Astrocyte of the hippocampus (primary cell): ENCODE results near the gene DONSON.
A peak's percentile ranks its signal among the peaks of the same experiment; 100 is the strongest.
"Not testable (repeated sequence)": the region's sequence is repeated elsewhere in the genome, so short reads cannot be mapped to it uniquely, and the experiment has no call there.

ENCODE experiments used
- DNase-seq: peaks from one replicate; pipeline ENCODE4 v3.0.0; 2011; ENCODE audit warnings: low read depth, low spot score

DONSON gene, protein sequence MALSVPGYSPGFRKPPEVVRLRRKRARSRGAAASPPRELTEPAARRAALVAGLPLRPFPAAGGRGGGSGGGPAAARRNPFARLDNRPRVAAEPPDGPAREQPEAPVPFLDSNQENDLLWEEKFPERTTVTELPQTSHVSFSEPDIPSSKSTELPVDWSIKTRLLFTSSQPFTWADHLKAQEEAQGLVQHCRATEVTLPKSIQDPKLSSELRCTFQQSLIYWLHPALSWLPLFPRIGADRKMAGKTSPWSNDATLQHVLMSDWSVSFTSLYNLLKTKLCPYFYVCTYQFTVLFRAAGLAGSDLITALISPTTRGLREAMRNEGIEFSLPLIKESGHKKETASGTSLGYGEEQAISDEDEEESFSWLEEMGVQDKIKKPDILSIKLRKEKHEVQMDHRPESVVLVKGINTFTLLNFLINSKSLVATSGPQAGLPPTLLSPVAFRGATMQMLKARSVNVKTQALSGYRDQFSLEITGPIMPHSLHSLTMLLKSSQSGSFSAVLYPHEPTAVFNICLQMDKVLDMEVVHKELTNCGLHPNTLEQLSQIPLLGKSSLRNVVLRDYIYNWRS

DNA sequence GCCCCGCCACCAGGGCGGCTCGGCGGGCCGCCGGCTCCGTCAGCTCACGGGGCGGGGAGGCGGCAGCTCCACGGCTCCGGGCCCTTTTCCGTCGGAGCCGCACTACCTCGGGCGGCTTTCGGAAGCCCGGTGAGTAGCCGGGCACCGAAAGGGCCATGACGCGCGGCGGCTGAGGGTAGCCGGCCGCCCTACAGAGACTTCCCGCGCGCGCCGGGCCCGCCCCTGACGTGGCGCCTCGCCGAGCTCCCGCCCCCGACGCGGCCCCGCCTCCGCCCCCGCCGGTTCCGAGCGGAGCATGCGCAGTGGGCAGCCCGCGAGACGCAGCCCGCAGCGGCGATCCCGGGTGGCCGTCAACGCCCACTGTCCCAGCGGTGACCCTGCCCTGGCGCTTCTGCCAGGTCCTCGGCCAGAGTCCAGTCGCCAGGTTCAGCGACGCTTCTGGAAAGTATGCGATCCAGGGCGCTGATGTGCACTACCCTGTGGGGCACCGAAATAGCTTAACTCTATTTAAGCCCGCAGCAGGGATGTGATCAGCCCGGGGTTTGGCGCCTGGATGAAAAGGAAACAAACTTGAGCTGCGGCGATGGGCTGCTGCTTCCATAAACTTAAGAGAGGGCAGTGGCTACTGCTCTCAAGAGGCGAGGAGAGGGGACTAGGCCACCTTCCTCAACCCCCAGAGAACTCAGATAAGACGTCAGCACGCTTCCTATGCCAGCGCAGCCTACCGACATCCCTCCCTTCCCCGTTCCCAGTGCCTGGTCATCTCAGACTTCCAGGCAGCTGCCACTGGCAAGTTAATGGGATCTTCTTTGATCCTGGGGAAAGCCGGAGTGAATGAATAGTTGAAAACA lies at the start of gene DONSON:
Gene DONSON (minus strand): TSS at position 200 of the 851 bp plus-strand sequence. CDS start 43 bp downstream, at position 157.
- DNase-seq, result peak; percentile 96

- DNase-seq, result no peak
These were observed 45.8 kb upstream of the DONSON start for GRCh38 chr21:33634254-33634653.

- not testable (repeated sequence) for DNase-seq
These were observed 37.7 kb upstream of the DONSON start for GRCh38 chr21:33626151-33626550.

- no peak for DNase-seq
These were observed 33.8 kb upstream of the DONSON start for GRCh38 chr21:33622253-33622652.

- no peak for DNase-seq
These were observed 31.2 kb upstream of the DONSON start for GRCh38 chr21:33619726-33620125.

DNA sequence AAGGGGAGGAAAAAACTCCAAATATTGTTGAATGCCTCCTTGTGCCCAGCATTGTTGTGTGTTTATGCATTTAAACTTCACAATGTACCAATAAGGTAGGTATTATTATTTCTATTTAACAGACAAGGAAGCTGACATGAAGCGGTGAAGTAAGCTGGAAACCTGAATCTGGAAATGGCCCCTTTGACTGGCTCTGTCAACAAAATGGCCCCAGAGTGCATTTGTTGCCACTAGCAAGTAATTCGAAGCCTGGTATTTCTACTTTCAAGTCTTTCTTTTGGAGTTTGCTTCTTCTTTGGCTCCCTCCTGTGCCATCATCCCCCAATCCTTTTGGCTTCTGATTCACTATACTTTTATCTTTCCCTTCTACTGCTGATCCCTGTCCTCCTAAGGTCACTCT lies 29.9 kb upstream of the DONSON start:
- no peak for DNase-seq

DNA sequence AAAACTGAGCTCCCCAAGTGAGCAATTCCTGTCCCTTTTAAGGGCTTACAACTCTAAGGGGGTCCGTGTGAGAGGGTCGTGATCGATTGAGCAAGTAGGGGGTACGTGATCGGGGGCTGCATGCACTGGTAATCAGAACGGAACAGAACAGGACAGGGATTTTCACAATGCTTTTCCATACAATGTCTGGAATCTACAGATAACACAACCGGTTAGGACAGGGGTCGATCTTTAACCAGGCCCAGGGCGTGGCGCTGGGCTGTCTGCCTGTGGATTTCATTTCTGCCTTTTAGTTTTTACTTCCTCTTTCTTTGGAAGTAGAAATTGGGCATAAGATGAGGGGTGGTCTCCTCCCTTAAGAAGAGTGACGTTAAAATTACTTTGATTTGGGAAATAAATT lies 29.1 kb upstream of the DONSON start:
- DNase-seq, result not testable (repeated sequence)

DNA sequence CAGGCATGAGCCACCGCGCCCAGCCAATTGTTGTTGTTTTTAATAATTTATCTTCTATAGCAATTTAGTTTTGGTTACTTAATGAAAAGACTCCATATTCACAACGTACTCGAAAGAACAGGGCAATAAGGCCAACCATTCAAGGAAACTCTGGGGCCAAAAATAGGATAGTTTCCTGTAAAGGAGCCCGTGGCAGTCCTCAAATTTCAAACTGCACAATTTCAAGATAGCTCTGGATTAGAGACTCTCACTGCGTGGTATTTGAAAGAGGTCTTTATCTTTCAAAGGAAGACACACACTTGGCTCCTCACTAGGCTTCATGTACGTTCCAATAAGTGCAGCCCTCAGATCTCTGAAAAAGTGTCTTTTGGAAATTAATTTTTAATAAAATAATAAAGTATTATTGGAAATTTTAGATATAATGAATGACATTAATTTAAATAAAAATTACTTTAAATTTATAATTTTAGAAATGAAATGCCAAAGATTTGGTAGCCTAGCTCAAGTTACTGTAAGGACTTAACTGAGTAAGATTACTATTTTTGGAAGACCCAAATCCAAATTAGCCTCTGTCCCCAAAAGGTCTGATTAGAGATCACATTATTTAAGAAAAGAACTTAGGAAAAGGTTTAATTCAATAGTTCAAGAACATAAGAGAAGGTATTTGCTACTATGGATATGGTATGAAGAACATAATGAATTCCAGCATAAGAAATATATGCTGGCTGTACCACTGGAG lies 22.7 kb upstream of the DONSON start:
- DNase-seq, result no peak

- DNase-seq, result no peak
These were observed 20.1 kb upstream of the DONSON start for GRCh38 chr21:33608559-33608958.

DNA sequence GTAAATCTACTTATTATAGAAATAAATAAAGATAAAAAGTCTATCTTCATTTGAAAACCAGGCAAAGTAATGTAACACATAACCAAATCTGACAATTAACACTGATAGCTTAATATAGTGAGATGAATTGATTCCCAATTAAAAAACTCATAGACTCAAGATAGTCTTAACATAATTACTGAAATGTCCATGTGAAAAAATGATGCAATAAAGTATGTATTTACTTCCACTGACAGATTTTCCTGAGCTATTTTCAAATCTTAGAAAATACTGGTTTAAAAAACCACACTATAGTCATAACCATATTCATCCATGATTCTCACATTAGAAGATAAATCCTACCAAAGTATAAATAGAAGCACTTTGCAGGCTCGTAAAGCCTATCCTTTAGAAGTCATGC lies 9.6 kb upstream of the DONSON start:
- DNase-seq, result no peak

GRCh38 chr21:33587792-33588484 lies 546 bp downstream of the DONSON start:
- DNase-seq, result peak; percentile 58

DNA sequence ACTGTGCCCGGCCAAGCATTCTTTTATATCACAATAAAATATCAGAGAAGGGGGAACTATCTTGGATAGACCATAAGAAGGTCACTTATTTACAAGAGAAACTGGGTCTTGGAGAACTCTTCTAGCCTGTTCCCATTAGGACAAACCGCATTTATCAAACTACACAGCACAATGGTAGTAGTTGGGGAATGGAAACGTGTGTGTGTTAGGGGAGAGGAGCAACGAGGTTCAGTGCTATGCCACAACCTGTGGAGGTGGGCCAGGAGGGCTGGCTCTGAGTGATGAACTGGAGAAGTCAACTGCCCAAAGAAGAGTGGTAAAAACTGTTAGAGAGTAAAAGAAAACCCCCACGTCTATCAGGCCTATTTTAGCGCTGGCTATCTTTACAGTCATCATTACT lies 1.6 kb downstream of the DONSON start:
- DNase-seq, result no peak

DNA sequence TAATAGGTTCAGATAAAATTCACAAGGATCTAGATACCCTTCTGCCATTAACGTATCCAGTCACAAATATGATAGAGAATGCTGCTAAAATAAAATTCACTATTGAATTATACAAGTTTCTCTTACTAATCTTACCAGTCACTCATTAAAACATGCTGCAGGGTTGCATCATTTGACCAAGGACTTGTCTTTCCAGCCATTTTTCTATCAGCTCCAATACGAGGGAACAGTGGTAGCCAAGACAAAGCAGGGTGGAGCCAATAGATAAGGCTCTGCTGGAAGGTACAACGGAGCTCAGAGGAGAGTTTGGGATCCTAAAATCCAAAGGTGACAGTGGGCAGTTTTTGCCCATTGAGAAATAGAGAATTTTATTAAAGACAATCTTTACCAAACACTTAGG lies 4.0 kb downstream of the DONSON start:
- DNase-seq, result no peak

DNA sequence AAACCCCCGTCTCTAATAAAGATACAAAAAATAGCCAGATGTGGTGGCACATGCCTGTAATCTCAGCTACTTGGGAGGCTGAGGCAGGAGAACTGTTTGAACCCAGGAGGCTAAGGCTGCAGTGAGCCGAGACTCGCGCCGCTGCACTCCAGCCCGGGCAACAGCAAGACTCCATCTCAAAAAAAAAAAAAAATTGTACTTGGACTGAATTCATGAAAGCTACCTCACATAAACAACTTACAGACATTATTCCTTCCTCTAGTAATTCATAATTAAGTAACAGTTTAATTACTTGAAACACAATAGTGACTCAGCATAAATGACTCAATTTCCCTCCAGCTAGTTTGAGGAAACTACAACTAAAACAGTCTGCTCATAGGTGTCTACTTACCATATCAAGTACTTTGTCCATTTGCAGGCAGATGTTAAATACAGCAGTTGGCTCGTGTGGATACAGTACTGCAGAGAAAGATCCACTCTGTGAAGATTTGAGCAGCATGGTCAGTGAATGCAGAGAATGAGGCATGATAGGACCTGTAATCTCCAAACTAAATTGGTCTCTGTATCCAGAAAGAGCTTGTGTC lies 9.4 kb downstream of the DONSON start:
- no peak for DNase-seq

GRCh38 chr21:33578214-33578613 lies 10.3 kb downstream of the DONSON start:
- DNase-seq, result peak; percentile 17

GRCh38 chr21:33576741-33577141 lies 11.7 kb downstream of the DONSON start:
- DNase-seq, result not testable (repeated sequence)

- DNase-seq, result no peak
These were observed 16.1 kb downstream of the DONSON start for GRCh38 chr21:33572350-33572749.

- DNase-seq, result peak; percentile 14
These were observed 18.5 kb downstream of the DONSON start for GRCh38 chr21:33569991-33570390.

DNA sequence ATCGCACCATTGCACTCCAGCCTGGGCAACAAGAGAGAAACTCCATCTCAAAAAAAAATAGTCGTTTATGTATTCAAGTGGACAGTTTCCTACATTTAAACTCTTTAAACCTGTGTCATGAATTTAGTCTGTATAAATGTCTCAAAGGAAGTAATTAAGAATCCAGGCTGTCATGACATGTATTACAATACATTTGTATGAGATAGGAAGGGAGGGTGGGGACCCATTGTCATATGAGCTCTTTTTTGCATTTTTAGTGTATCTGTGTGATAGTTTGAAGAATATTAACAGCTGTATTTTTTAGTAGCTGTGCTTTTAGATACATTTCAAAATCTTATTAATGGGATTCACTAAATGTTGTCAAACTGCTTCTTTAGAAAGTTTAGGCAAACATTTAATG lies 20.0 kb downstream of the DONSON start:
- no peak for DNase-seq

GRCh38 chr21:33567914-33568313 lies 20.6 kb downstream of the DONSON start:
- no peak for DNase-seq

- no peak for DNase-seq
These were observed 22.0 kb downstream of the DONSON start for GRCh38 chr21:33566514-33566913.
